ENCODE data around the gene HDAC4.

DNA sequence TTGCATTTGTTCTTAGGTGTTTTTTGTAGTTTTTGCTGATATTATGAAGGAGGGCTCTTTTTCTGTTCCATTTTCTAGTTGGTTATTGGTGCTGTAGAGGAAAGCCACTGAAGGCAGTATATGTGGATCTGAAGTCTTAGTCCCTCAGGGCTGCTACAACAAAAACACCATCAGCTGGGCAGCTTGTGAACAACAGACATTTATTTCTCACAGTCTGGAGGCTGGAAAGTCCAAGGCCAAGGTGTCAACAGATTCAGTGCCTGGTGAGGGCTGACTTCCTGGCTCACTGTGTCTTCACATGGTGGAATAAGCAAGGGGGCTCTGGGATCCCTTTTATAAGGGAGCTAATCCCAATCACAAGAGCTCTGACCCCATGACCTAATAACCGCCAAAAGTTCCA is 31.4 kb upstream of the HDAC4 start:
- TF ChIP-seq, protein P1, sequence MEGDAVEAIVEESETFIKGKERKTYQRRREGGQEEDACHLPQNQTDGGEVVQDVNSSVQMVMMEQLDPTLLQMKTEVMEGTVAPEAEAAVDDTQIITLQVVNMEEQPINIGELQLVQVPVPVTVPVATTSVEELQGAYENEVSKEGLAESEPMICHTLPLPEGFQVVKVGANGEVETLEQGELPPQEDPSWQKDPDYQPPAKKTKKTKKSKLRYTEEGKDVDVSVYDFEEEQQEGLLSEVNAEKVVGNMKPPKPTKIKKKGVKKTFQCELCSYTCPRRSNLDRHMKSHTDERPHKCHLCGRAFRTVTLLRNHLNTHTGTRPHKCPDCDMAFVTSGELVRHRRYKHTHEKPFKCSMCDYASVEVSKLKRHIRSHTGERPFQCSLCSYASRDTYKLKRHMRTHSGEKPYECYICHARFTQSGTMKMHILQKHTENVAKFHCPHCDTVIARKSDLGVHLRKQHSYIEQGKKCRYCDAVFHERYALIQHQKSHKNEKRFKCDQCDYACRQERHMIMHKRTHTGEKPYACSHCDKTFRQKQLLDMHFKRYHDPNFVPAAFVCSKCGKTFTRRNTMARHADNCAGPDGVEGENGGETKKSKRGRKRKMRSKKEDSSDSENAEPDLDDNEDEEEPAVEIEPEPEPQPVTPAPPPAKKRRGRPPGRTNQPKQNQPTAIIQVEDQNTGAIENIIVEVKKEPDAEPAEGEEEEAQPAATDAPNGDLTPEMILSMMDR (IDR thresholded peaks at IDR 0.05) = no peak
- TF ChIP-seq POLR2A (IDR thresholded peaks at IDR 0.05) = no peak
